HepG2 (cell line): ENCODE results near the gene ZNF554. TPM values are rescaled to one million over a fixed set of nuclear protein-coding genes. Genes with fewer than 3 reads are reported as not detected.

ENCODE experiments used
- KAT2B ChIP-seq: fragments of 150-350 bp; IDR thresholded peaks from 2 replicates; pipeline ENCODE4 v1.6.1; 2014; ENCODE audit warnings: low read depth, low read length, borderline replicate concordance
- NCOA1 ChIP-seq: sonication (generic); formaldehyde crosslinking; IDR thresholded peaks from 2 replicates; pipeline ENCODE4 v1.9.0; 2021; ENCODE audit warnings: missing genetic modification reagents
- PHB2 ChIP-seq: fragments of 450-650 bp; IDR thresholded peaks from 2 replicates; pipeline ENCODE4 v1.6.1; 2018; ENCODE audit not compliant: partially characterized antibody
- RCOR2 ChIP-seq: IDR thresholded peaks from 2 replicates; pipeline ENCODE4 v1.6.1; 2016; ENCODE audit warnings: missing biosample characterization, missing genetic modification reagents
- SMC3 ChIP-seq: IDR thresholded peaks from 2 replicates; pipeline ENCODE4 v1.6.1; 2011; ENCODE audit warnings: low read length, improper control_type of control experiment
- SRF ChIP-seq: IDR thresholded peaks from 2 replicates; pipeline ENCODE4 v1.6.1; 2011; ENCODE audit warnings: mild to moderate bottlenecking, low read depth, low read length, moderate library complexity
- TGIF2 ChIP-seq: IDR thresholded peaks from 2 replicates; pipeline ENCODE4 v1.6.1; 2016; ENCODE audit warnings: control low read depth, missing compliant biosample characterization
- ZBTB21 ChIP-seq: sonication (generic); formaldehyde crosslinking; IDR thresholded peaks from 2 replicates; pipeline ENCODE4 v1.4.0; 2020; ENCODE audit warnings: missing genetic modification reagents
- ZNF17 ChIP-seq: sonication (generic); formaldehyde crosslinking; IDR thresholded peaks from 2 replicates; pipeline ENCODE4 v1.5.0; 2020; ENCODE audit warnings: mild to moderate bottlenecking, missing genetic modification reagents
- ZNF251 ChIP-seq: sonication (generic); formaldehyde crosslinking; IDR thresholded peaks from 2 replicates; pipeline ENCODE4 v1.9.0; 2021; ENCODE audit warnings: mild to moderate bottlenecking, missing genetic modification reagents
- ZNF337 ChIP-seq: sonication (generic); formaldehyde crosslinking; IDR thresholded peaks from 2 replicates; pipeline ENCODE4 v1.5.1; 2020; ENCODE audit warnings: missing genetic modification reagents, low read depth, mild to moderate bottlenecking, borderline replicate concordance
- ZNF570 ChIP-seq: sonication (generic); formaldehyde crosslinking; IDR thresholded peaks from 2 replicates; pipeline ENCODE4 v1.4.0; 2020; ENCODE audit warnings: mild to moderate bottlenecking, missing genetic modification reagents, borderline replicate concordance
- ZNF605 ChIP-seq: sonication (generic); formaldehyde crosslinking; IDR thresholded peaks from 2 replicates; pipeline ENCODE4 v1.8.0; 2022; ENCODE audit warnings: mild to moderate bottlenecking, missing genetic modification reagents
- ZNF615 ChIP-seq: sonication (generic); formaldehyde crosslinking; IDR thresholded peaks from 2 replicates; pipeline ENCODE4 v1.5.0; 2020; ENCODE audit warnings: mild to moderate bottlenecking, missing genetic modification reagents, borderline replicate concordance
- ZNF737 ChIP-seq: sonication (generic); formaldehyde crosslinking; IDR thresholded peaks from 2 replicates; pipeline ENCODE4 v1.5.0; 2020; ENCODE audit warnings: missing genetic modification reagents, mild to moderate bottlenecking, borderline replicate concordance
- ZNF839 ChIP-seq: sonication (generic); formaldehyde crosslinking; IDR thresholded peaks from 2 replicates; pipeline ENCODE4 v1.4.0; 2020; ENCODE audit warnings: missing genetic modification reagents, mild to moderate bottlenecking, borderline replicate concordance
- polyA plus RNA-seq, 8 experiments: library from polyadenylated mRNA; depleted of rRNA in 3 of 8; stranded (reverse) in 7 of 8; unstranded in 1 of 8; fragments of >200 nt; fragmentation: Illumina TruSeq in 4 of 8; extraction: Trizol in 4 of 8; gene quantifications; 2 replicates each; pipeline versions ENCODE4 v1.2.1 to v1.2.3, GENCODE V29; 2011 to 2016; ENCODE audit warnings: low read depth in 4 of 8, missing spikeins in 1 of 8, mixed read lengths in 1 of 8; ENCODE audit not compliant: insufficient read depth in 1 of 8
- total RNA-seq, 5 experiments: library from RNA; depleted of rRNA; stranded (reverse); fragments of >200 nt; fragmentation: Illumina TruSeq; extraction: Trizol; gene quantifications; 2 replicates each; pipeline ENCODE4 v1.2.3, GENCODE V29; 2016; ENCODE audit warnings: low read depth in 1 of 5
- TF ChIP-seq, protein P1 (sequence below): sonication (generic); formaldehyde crosslinking; IDR thresholded peaks from 2 replicates; pipeline ENCODE4 v1.4.0; 2020; ENCODE audit warnings: missing genetic modification reagents, borderline replicate concordance
- TF ChIP-seq, protein P2 (sequence below): IDR thresholded peaks from 2 replicates; pipeline ENCODE4 v1.6.1; 2016; ENCODE audit warnings: low read depth, missing genetic modification reagents, missing compliant biosample characterization
- TF ChIP-seq, protein P3 (sequence below): sonication (generic); formaldehyde crosslinking; IDR thresholded peaks from 2 replicates; pipeline ENCODE4 v1.8.1; 2023; ENCODE audit warnings: mild to moderate bottlenecking, missing genetic modification reagents
- TF ChIP-seq, protein P4 (sequence below): sonication (generic); formaldehyde crosslinking; IDR thresholded peaks from 2 replicates; pipeline ENCODE4 v1.5.0; 2020; ENCODE audit warnings: missing genetic modification reagents
- TF ChIP-seq, protein P5 (sequence below): sonication (generic); formaldehyde crosslinking; IDR thresholded peaks from 2 replicates; pipeline ENCODE4 v1.8.1; 2023; ENCODE audit warnings: missing genetic modification reagents, mild to moderate bottlenecking, borderline replicate concordance

The ZNF554 gene
- total and polyA plus RNA-seq, 2 of the 13 experiments (the other 11 are each of a cell fraction or from before 2014, with no cell fraction given) = 2.2 to 2.7 TPM

DNA sequence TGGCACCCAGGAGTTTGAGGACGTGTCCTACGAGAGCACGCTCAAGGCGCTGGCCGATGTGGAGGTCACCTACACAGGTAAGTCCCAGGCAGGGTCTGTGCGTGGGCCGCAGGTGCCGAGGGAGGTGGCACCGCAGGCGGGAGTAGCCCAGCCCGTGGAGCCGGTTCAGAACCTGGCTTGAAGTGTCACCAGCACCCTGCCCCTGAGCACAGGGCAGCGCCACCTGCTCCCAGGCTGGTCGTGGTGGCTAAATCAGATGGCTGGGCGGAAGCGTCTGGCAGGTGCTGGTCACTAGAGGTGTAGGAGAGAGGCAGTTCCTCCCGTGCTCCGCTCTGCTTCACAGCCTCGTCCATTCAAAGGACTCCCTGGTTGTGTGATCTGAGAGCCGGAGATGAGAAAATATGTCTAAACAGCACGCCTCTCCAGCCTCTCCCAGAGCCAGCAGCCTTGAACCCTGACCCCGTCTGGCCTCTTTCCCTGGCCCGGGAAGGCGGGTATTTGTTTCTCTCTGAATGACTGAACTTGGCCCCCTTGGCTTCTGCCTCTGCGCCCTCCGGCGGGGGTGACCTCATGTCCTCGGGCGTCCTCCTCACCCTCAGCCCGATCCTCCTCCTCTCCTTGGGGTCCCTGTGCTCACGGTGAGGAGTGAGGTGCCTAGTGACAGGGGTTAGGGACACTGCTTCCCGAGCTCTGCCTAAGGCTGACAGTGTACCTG is 29.0 kb upstream of the ZNF554 start (continued):
- TF ChIP-seq, protein P1, sequence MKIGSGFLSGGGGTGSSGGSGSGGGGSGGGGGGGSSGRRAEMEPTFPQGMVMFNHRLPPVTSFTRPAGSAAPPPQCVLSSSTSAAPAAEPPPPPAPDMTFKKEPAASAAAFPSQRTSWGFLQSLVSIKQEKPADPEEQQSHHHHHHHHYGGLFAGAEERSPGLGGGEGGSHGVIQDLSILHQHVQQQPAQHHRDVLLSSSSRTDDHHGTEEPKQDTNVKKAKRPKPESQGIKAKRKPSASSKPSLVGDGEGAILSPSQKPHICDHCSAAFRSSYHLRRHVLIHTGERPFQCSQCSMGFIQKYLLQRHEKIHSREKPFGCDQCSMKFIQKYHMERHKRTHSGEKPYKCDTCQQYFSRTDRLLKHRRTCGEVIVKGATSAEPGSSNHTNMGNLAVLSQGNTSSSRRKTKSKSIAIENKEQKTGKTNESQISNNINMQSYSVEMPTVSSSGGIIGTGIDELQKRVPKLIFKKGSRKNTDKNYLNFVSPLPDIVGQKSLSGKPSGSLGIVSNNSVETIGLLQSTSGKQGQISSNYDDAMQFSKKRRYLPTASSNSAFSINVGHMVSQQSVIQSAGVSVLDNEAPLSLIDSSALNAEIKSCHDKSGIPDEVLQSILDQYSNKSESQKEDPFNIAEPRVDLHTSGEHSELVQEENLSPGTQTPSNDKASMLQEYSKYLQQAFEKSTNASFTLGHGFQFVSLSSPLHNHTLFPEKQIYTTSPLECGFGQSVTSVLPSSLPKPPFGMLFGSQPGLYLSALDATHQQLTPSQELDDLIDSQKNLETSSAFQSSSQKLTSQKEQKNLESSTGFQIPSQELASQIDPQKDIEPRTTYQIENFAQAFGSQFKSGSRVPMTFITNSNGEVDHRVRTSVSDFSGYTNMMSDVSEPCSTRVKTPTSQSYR (CRISPR knock-in tag) = peak; percentile 22; the same call in 1 of the 2 replicates
- TF ChIP-seq ZNF615 (no peak), SRF (no peak), NCOA1 (CRISPR knock-in tag) (no peak), KAT2B (no peak), SMC3 (no peak), ZBTB21 (no peak; the same call in 1 of the 2 replicates), ZNF605 (CRISPR knock-in tag) (peak; percentile 42; the same call in 1 of the 2 replicates), TGIF2 (CRISPR knock-in tag) (no peak), ZNF251 (CRISPR knock-in tag) (no peak), ZNF737 (CRISPR knock-in tag) (no peak), ZNF337 (CRISPR knock-in tag) (no peak), ZNF17 (CRISPR knock-in tag) (no peak), RCOR2 (peak; percentile 39; the same call in 1 of the 2 replicates), ZNF570 (CRISPR knock-in tag) (no peak), PHB2 (no peak), ZNF839 (CRISPR knock-in tag) (no peak)
- TF ChIP-seq, protein P2, sequence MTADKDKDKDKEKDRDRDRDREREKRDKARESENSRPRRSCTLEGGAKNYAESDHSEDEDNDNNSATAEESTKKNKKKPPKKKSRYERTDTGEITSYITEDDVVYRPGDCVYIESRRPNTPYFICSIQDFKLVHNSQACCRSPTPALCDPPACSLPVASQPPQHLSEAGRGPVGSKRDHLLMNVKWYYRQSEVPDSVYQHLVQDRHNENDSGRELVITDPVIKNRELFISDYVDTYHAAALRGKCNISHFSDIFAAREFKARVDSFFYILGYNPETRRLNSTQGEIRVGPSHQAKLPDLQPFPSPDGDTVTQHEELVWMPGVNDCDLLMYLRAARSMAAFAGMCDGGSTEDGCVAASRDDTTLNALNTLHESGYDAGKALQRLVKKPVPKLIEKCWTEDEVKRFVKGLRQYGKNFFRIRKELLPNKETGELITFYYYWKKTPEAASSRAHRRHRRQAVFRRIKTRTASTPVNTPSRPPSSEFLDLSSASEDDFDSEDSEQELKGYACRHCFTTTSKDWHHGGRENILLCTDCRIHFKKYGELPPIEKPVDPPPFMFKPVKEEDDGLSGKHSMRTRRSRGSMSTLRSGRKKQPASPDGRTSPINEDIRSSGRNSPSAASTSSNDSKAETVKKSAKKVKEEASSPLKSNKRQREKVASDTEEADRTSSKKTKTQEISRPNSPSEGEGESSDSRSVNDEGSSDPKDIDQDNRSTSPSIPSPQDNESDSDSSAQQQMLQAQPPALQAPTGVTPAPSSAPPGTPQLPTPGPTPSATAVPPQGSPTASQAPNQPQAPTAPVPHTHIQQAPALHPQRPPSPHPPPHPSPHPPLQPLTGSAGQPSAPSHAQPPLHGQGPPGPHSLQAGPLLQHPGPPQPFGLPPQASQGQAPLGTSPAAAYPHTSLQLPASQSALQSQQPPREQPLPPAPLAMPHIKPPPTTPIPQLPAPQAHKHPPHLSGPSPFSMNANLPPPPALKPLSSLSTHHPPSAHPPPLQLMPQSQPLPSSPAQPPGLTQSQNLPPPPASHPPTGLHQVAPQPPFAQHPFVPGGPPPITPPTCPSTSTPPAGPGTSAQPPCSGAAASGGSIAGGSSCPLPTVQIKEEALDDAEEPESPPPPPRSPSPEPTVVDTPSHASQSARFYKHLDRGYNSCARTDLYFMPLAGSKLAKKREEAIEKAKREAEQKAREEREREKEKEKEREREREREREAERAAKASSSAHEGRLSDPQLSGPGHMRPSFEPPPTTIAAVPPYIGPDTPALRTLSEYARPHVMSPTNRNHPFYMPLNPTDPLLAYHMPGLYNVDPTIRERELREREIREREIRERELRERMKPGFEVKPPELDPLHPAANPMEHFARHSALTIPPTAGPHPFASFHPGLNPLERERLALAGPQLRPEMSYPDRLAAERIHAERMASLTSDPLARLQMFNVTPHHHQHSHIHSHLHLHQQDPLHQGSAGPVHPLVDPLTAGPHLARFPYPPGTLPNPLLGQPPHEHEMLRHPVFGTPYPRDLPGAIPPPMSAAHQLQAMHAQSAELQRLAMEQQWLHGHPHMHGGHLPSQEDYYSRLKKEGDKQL (CRISPR knock-in tag) = no peak
- TF ChIP-seq, protein P3, sequence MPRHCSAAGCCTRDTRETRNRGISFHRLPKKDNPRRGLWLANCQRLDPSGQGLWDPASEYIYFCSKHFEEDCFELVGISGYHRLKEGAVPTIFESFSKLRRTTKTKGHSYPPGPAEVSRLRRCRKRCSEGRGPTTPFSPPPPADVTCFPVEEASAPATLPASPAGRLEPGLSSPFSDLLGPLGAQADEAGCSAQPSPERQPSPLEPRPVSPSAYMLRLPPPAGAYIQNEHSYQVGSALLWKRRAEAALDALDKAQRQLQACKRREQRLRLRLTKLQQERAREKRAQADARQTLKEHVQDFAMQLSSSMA (CRISPR knock-in tag) = no peak
- TF ChIP-seq, protein P4, sequence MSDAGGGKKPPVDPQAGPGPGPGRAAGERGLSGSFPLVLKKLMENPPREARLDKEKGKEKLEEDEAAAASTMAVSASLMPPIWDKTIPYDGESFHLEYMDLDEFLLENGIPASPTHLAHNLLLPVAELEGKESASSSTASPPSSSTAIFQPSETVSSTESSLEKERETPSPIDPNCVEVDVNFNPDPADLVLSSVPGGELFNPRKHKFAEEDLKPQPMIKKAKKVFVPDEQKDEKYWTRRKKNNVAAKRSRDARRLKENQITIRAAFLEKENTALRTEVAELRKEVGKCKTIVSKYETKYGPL (CRISPR knock-in tag) = no peak
- TF ChIP-seq, protein P5, sequence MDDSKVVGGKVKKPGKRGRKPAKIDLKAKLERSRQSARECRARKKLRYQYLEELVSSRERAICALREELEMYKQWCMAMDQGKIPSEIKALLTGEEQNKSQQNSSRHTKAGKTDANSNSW (CRISPR knock-in tag) = no peak
